H1 (cell line): ENCODE measurements around the gene SPATS2L. TPM values are rescaled to one million over a fixed set of nuclear protein-coding genes. Genes with fewer than 3 reads are reported as not detected.

Experiments used
- CTCF ChIA-PET: fragments of 300-600 bp; sonication (Branson Sonifier 250); formaldehyde crosslinking; loops from one replicate; lab custom pipeline; 2021; ENCODE audit not compliant: partially characterized antibody; lab: Charles Lee
- POLR2A ChIA-PET: fragments of 300-600 bp; sonication (Branson Sonifier 250); formaldehyde crosslinking; loops from one replicate; lab custom pipeline; 2021; ENCODE audit warnings: inconsistent platforms; ENCODE audit not compliant: partially characterized antibody; lab: Charles Lee
- DNase-seq, 2 experiments: peaks; one replicate each; pipeline versions ENCODE4 v3.0.0 to v3.0.0-alpha.2; 2010 to 2022; ENCODE audit warnings: low spot score in 2 of 2, low read depth in 1 of 2, mixed read lengths in 1 of 2
- FAIRE-seq: peaks from 2 replicates; lab custom pipeline; 2011; peaks lifted over from hg19 to GRCh38; lab: Jason Lieb, UNC
- H2AFZ ChIP-seq: 2 replicates; pipeline ENCODE4 v1.8.1; 2012; ENCODE audit warnings: low read length, inconsistent platforms
- H2AK5ac ChIP-seq: 2 replicates; pipeline ENCODE4 v1.6.1; 2013; ENCODE audit warnings: low read depth, low read length
- H2BK120ac ChIP-seq: replicated peaks from 2 replicates; pipeline ENCODE3; 2013; ENCODE audit warnings: low read depth, low read length, inconsistent platforms
- H2BK12ac ChIP-seq: 2 replicates; pipeline ENCODE4 v1.6.1; 2013; ENCODE audit warnings: low read depth, low read length
- H2BK15ac ChIP-seq: 2 replicates; pipeline ENCODE4 v1.6.1; 2013; ENCODE audit warnings: low read length
- H2BK20ac ChIP-seq: 2 replicates; pipeline ENCODE4 v1.6.1; 2013; ENCODE audit warnings: low read length
- H2BK5ac ChIP-seq: 2 replicates; pipeline ENCODE4 v1.6.1; 2013; ENCODE audit warnings: low read depth, low read length
- H3K14ac ChIP-seq: 2 replicates; pipeline ENCODE4 v1.6.1; 2013; ENCODE audit warnings: inconsistent platforms; ENCODE audit not compliant: insufficient read length
- H3K18ac ChIP-seq: 2 replicates; pipeline ENCODE4 v1.6.1; 2013; ENCODE audit warnings: low read length; ENCODE audit errors: extremely low read depth
- H3K23ac ChIP-seq: 2 replicates; pipeline ENCODE4 v1.6.1; 2013; ENCODE audit warnings: inconsistent platforms; ENCODE audit not compliant: insufficient read length
- H3K23me2 ChIP-seq: 2 replicates; pipeline ENCODE4 v1.6.1; 2013; ENCODE audit warnings: low read depth, low read length
- H3K27ac ChIP-seq: 2 replicates; pipeline ENCODE4 v1.6.1; 2011; ENCODE audit warnings: low read depth, low read length, inconsistent platforms
- H3K27me3 ChIP-seq, 4 experiments: replicated peaks in 1 of 4; 1 replicate in 1 of 4; 2 replicates in 3 of 4; pipeline versions ENCODE4 v1.6.1 to v1.8.1; 2011 to 2013; ENCODE audit warnings: low read length in 3 of 4, mild to moderate bottlenecking in 3 of 4, inconsistent platforms in 2 of 4, mixed read lengths in 2 of 4, moderate library complexity in 1 of 4; ENCODE audit not compliant: control insufficient read depth in 3 of 4, insufficient read depth in 3 of 4; ENCODE audit errors: extremely low read depth in 1 of 4
- H3K36me3 ChIP-seq, 4 experiments: 2 replicates each; pipeline versions ENCODE4 v1.6.1 to v1.8.1; 2011 to 2013; ENCODE audit warnings: mild to moderate bottlenecking in 4 of 4, low read length in 3 of 4, moderate library complexity in 2 of 4, control low read depth in 1 of 4, inconsistent platforms in 1 of 4; ENCODE audit not compliant: insufficient read depth in 4 of 4, control insufficient read depth in 2 of 4
- H3K4ac ChIP-seq: replicated peaks from 2 replicates; pipeline ENCODE3; 2013; ENCODE audit warnings: low read length, low read depth, mixed read lengths, inconsistent platforms; ENCODE audit not compliant: insufficient read length
- H3K4me1 ChIP-seq, 4 experiments: replicated peaks in 1 of 4; 1 replicate in 1 of 4; 2 replicates in 3 of 4; pipeline versions ENCODE4 v1.6.1 to v1.8.1; 2011 to 2013; ENCODE audit warnings: low read length in 3 of 4, inconsistent platforms in 2 of 4, mixed read lengths in 1 of 4; ENCODE audit not compliant: insufficient read depth in 4 of 4, control insufficient read depth in 3 of 4
- H3K4me2 ChIP-seq, 2 experiments: 2 replicates each; pipeline versions ENCODE4 v1.6.1 to v1.8.1; 2011 to 2013; ENCODE audit warnings: low read depth in 2 of 2, low read length in 2 of 2, control low read depth in 1 of 2, inconsistent platforms in 1 of 2, mild to moderate bottlenecking in 1 of 2; ENCODE audit not compliant: insufficient read depth in 1 of 2
- H3K4me3 ChIP-seq, 4 experiments: fragments of 200-600, 300-600 bp in 1 of 4; sonication (generic), shearing (Covaris generic), sonication (Bioruptor Twin) in 1 of 4; 2 replicates each; pipeline versions ENCODE4 v1.5.1 to v1.8.1; 2011 to 2016; ENCODE audit warnings: low read length in 4 of 4, low read depth in 3 of 4, control low read depth in 2 of 4, inconsistent platforms in 2 of 4, mild to moderate bottlenecking in 2 of 4, mixed read lengths in 1 of 4, moderate library complexity in 1 of 4; ENCODE audit not compliant: insufficient read depth in 2 of 4; ENCODE audit errors: extremely low read depth in 1 of 4
- H3K56ac ChIP-seq: replicated peaks from 2 replicates; pipeline ENCODE3; 2013; ENCODE audit warnings: low read depth, mild to moderate bottlenecking, mixed read lengths, low read length, inconsistent platforms; ENCODE audit not compliant: insufficient read length
- H3K79me1 ChIP-seq: 2 replicates; pipeline ENCODE4 v1.6.1; 2013; ENCODE audit warnings: low read depth, low read length, control low read depth
- H3K79me2 ChIP-seq, 2 experiments: 2 replicates each; pipeline versions ENCODE4 v1.6.1 to v1.8.1; 2012 to 2013; ENCODE audit warnings: low read length in 2 of 2, mild to moderate bottlenecking in 2 of 2, inconsistent platforms in 1 of 2; ENCODE audit not compliant: insufficient read depth in 2 of 2, control insufficient read depth in 1 of 2
- H3K9ac ChIP-seq, 4 experiments: replicated peaks in 1 of 4; 1 replicate in 1 of 4; 2 replicates in 3 of 4; pipeline versions ENCODE4 v1.6.1 to v1.8.1; 2011 to 2013; ENCODE audit warnings: low read depth in 3 of 4, low read length in 3 of 4, control low read depth in 2 of 4, mild to moderate bottlenecking in 2 of 4, moderate library complexity in 2 of 4, inconsistent platforms in 1 of 4; ENCODE audit errors: extremely low read depth in 1 of 4
- H3K9me3 ChIP-seq, 2 experiments: 2 replicates each; pipeline versions ENCODE4 v1.6.1 to v1.8.1; 2012 to 2013; ENCODE audit warnings: mild to moderate bottlenecking in 2 of 2, moderate library complexity in 2 of 2, control low read depth in 1 of 2, inconsistent platforms in 1 of 2, low read depth in 1 of 2, low read length in 1 of 2, mixed read lengths in 1 of 2; ENCODE audit not compliant: insufficient read depth in 2 of 2
- H4K20me1 ChIP-seq, 2 experiments: replicated peaks in 1 of 2; 2 replicates each; pipeline versions ENCODE3 to v1.8.1; 2011 to 2013; ENCODE audit warnings: inconsistent platforms in 2 of 2, low read length in 2 of 2, mild to moderate bottlenecking in 1 of 2; ENCODE audit not compliant: insufficient read depth in 2 of 2, control insufficient read depth in 1 of 2
- H4K5ac ChIP-seq: 2 replicates; pipeline ENCODE4 v1.6.1; 2013; ENCODE audit warnings: low read length, low read depth, mixed read lengths, inconsistent platforms; ENCODE audit not compliant: insufficient read length
- H4K8ac ChIP-seq: 2 replicates; pipeline ENCODE4 v1.8.0; 2013; ENCODE audit warnings: mild to moderate bottlenecking, moderate library complexity, low read length, inconsistent platforms; ENCODE audit not compliant: insufficient read depth; ENCODE audit errors: extremely low read depth
- H4K91ac ChIP-seq: replicated peaks from 2 replicates; pipeline ENCODE3; 2013; ENCODE audit warnings: low read length, mixed read lengths, inconsistent platforms; ENCODE audit not compliant: insufficient read length
- BCL11A ChIP-seq, 2 experiments: IDR thresholded peaks; one replicate each; pipeline ENCODE4 v1.6.1; 2011; ENCODE audit warnings: low read depth in 2 of 2, low read length in 2 of 2, mild to moderate bottlenecking in 2 of 2
- CBX5 ChIP-seq: fragments of 300-800, 300-1000 bp; sonication (generic); IDR thresholded peaks from 2 replicates; pipeline ENCODE4 v1.7.1; 2016; ENCODE audit warnings: antibody characterized with exemption, low read length, low read depth
- CBX8 ChIP-seq: fragments of 300-800, 300-1000 bp; sonication (generic); IDR thresholded peaks from 2 replicates; pipeline ENCODE4 v1.7.1; 2016; ENCODE audit warnings: low read depth, low read length, borderline replicate concordance
- CREB1 ChIP-seq: IDR thresholded peaks from 2 replicates; pipeline ENCODE4 v1.6.1; 2012; ENCODE audit warnings: inconsistent platforms
- CTBP2 ChIP-seq: IDR thresholded peaks from 2 replicates; pipeline ENCODE4 v1.7.0; 2011; ENCODE audit warnings: borderline replicate concordance, mild to moderate bottlenecking, moderate library complexity, mixed read lengths, low read length; ENCODE audit not compliant: insufficient read depth, insufficient read length
- EP300 ChIP-seq, 2 experiments: IDR thresholded peaks; 1 replicate in 1 of 2; 2 replicates in 1 of 2; pipeline ENCODE4 v1.6.1; 2011 to 2012; ENCODE audit warnings: low read depth in 2 of 2, low read length in 2 of 2, mild to moderate bottlenecking in 2 of 2, borderline replicate concordance in 1 of 2, inconsistent platforms in 1 of 2, moderate library complexity in 1 of 2
- GABPA ChIP-seq: IDR thresholded peaks from 2 replicates; pipeline ENCODE4 v1.6.1; 2011; ENCODE audit warnings: mild to moderate bottlenecking, low read length, moderate library complexity, borderline replicate concordance; ENCODE audit not compliant: insufficient read depth
- JUN ChIP-seq: IDR thresholded peaks from 2 replicates; pipeline ENCODE4 v1.6.1; 2011; ENCODE audit warnings: low read depth, mild to moderate bottlenecking, improper control_type of control experiment, low read length
- JUND ChIP-seq: IDR thresholded peaks from 2 replicates; pipeline ENCODE4 v1.6.1; 2011; ENCODE audit warnings: mild to moderate bottlenecking, improper control_type of control experiment, low read length
- POLR2AphosphoS5 ChIP-seq: IDR thresholded peaks from 2 replicates; pipeline ENCODE4 v1.6.1; 2011; ENCODE audit warnings: low read depth, low read length
- SAP30 ChIP-seq: fragments of 300-600 bp; sonication (generic); IDR thresholded peaks from 2 replicates; pipeline ENCODE4 v1.7.1; 2012; ENCODE audit warnings: low read length, moderate library complexity, mild to moderate bottlenecking, inconsistent platforms; ENCODE audit not compliant: insufficient read depth, insufficient replicate concordance
- TCF12 ChIP-seq: IDR thresholded peaks from 2 replicates; pipeline ENCODE4 v1.6.1; 2011; ENCODE audit warnings: low read depth, mild to moderate bottlenecking, low read length
- YY1 ChIP-seq: IDR thresholded peaks from 2 replicates; pipeline ENCODE4 v1.6.1; 2011; ENCODE audit warnings: low read depth, mild to moderate bottlenecking, low read length
- ZNF274 ChIP-seq: IDR thresholded peaks from 2 replicates; pipeline ENCODE4 v1.7.0; 2012; ENCODE audit warnings: low read length, borderline replicate concordance; ENCODE audit errors: extremely low read depth
- WGBS, 2 experiments: shearing (Covaris generic) in 1 of 2; methylation state at CpG; one replicate each; pipeline versions ENCODE4 v1.1.6 to v1.1.7; 2013 to 2015; ENCODE audit warnings: low lambda C conversion rate in 2 of 2, mixed read lengths in 2 of 2, inconsistent platforms in 1 of 2, low coverage in 1 of 2, missing lambda C conversion rate in 1 of 2; ENCODE audit not compliant: insufficient replicate concordance in 2 of 2, insufficient coverage in 1 of 2, insufficient read length in 1 of 2; ENCODE audit errors: extremely low coverage in 1 of 2, missing lambda C conversion rate in 1 of 2; 5-methylcytosine and 5-hydroxymethylcytosine counted together
- polyA plus RNA-seq, 7 experiments: library from polyadenylated mRNA; depleted of rRNA in 3 of 7; stranded (reverse) in 5 of 7; unstranded in 2 of 7; fragments of >200 nt in 5 of 7; fragments of 200-250 nt in 2 of 7; gene quantifications; 1 replicate in 5 of 7; 2 replicates in 1 of 7; 4 replicates in 1 of 7; pipeline versions ENCODE4 v1.2.1 to v1.2.3, GENCODE V29; 2011 to 2013; ENCODE audit warnings: missing spikeins in 2 of 7, mixed read lengths in 2 of 7
- total RNA-seq: library from RNA; stranded (reverse); fragmentation: NEBNext Ultra II Directional; extraction: Animal tissue kit (Norgen Biotek cat#: 25700); gene quantifications from 2 replicates; pipeline ENCODE4 v1.2.1, GENCODE V29; 2021

Gene SPATS2L
- total and polyA plus RNA-seq, 2 of the 8 experiments (the other 6 are each of a cell fraction or from before 2014, with no cell fraction given) = 67.3 to 189 TPM

- H2BK5ac ChIP-seq = no peak overlapping the region
- DNase-seq (no peak), FAIRE-seq (no peak)
- no peak overlapping the region for H2AK5ac ChIP-seq
- H3K23me2 ChIP-seq = no peaks in the 10 kb centered on the region; the same call in 1 of the 2 replicates
- no peak overlapping the region for H4K8ac ChIP-seq
- no peaks in the 10 kb centered on the region for H3K79me1 ChIP-seq
- no peak overlapping the region for H2BK20ac ChIP-seq
- no peak overlapping the region for H3K56ac ChIP-seq
- H2BK120ac ChIP-seq = no peak overlapping the region
- ChIA-PET POLR2A (interaction anchor here (1.0 kb wide), 1 partner anchor 10 kb away, joined by 3 read pairs; no protein-coding TSS in a partner anchor), CTCF (interaction anchor here (0.8 to 5.7 kb wide), 11 partner anchors 10 to 512 kb away, joined by 3 to 43 read pairs (median 5); no protein-coding TSS in a partner anchor)
- H3K79me2 ChIP-seq = no peaks in the 10 kb centered on the region
- no peak overlapping the region for H3K4me2 ChIP-seq
- no peak overlapping the region for H4K5ac ChIP-seq
- peaks cover 0 to 11% (median 0%) of the 10 kb centered on the region in 4 experiments; a peak in 2 of 8 replicates for H3K36me3 ChIP-seq
- no peak overlapping the region for H3K23ac ChIP-seq
- H3K4me3 ChIP-seq = no peak overlapping the region
- H3K14ac ChIP-seq = no peak overlapping the region
- H3K9ac ChIP-seq = no peak overlapping the region
- H4K20me1 ChIP-seq = no peaks in the 10 kb centered on the region
- no peak overlapping the region for H2BK15ac ChIP-seq
- no peak overlapping the region for H2AFZ ChIP-seq
- 82% methylated on average over 2 of the region's 2 CpGs; no CpG with 5 or more reads in 1 of the 2 experiments for WGBS, 2 experiments
- H3K4me1 ChIP-seq = peaks cover 0 to 5% (median 0%) of the 10 kb centered on the region in 4 experiments; a peak in 2 of 7 replicates
- H3K18ac ChIP-seq = no peak overlapping the region
- H3K27ac ChIP-seq = no peak overlapping the region
- H3K9me3 ChIP-seq = no peaks in the 10 kb centered on the region
- no peak overlapping the region for H3K4ac ChIP-seq
- H2BK12ac ChIP-seq = no peak overlapping the region
- no peak overlapping the region for H4K91ac ChIP-seq
- no peaks in the 10 kb centered on the region for H3K27me3 ChIP-seq
- TF ChIP-seq SAP30 = no peak
- no peak for TF ChIP-seq CBX5
- TF ChIP-seq POLR2AphosphoS5 = no peak
- TF ChIP-seq JUND = no peak
- no peak for TF ChIP-seq YY1
- TF ChIP-seq CTBP2 = no peak
- TF ChIP-seq EP300 (IDR thresholded peaks at IDR 0.05; ENCODE audit: borderline replicate concordance in 1 of 2, low read depth in 2 of 2, low read length in 2 of 2) = no peak
- no peak for TF ChIP-seq JUN
- no peak for TF ChIP-seq GABPA
- no peak for TF ChIP-seq CBX8
- TF ChIP-seq TCF12 = no peak
- no peak for TF ChIP-seq CREB1
- TF ChIP-seq ZNF274 = no peak
- no peak for TF ChIP-seq BCL11A (IDR thresholded peaks at IDR 0.05; ENCODE audit: low read depth in 2 of 2, low read length in 2 of 2)
Observed at GRCh38 chr2:200486529-200486928, 180.0 kb downstream of the SPATS2L start.
